ENCODE results near the gene BRINP1. TPM values are rescaled to one million over a fixed set of nuclear protein-coding genes. Genes with fewer than 3 reads are reported as not detected.

BRINP1 gene
- total RNA-seq, 1 donor, result 17.0 TPM

DNA sequence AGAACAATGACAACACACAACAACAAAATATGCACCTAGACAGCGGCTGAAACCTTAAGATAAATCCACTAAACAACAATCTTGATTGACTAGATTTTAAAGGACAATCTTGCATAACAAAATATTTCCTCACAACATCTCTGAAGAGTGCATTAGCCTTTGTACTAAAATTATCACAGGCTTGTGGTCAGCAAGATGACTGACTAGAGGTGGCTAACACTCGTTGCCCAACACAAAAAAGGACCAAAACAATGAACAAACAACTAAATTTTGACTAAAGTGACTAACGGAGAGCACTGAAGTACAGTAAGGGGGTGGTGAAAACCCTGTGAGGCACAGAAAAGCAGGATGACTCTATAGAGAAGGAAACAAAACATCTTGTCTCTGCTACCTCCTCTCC is 183.9 kb downstream of the BRINP1 start:
- Histone ChIP-seq H3K4me2 (ENCODE audit: insufficient read depth, low read length) (no peak overlapping the region), H3K27me3 (ENCODE audit: insufficient read depth, low read length) (no peaks in the 10 kb centered on the region), H3K79me2 (ENCODE audit: insufficient read depth, low read length) (no peaks in the 10 kb centered on the region), H4K20me1 (ENCODE audit: insufficient read depth, low read length) (no peaks in the 10 kb centered on the region), H3K9me3 (ENCODE audit: low read depth, low read length) (peaks cover 3% of the 10 kb centered on the region), H3K36me3 (ENCODE audit: insufficient read depth, low read length) (no peaks in the 10 kb centered on the region), H3K4me3 (ENCODE audit: insufficient read depth, low read length) (no peak overlapping the region), H3K4me1 (ENCODE audit: insufficient read depth, low read length) (no peaks in the 10 kb centered on the region), H2AFZ (ENCODE audit: low read length) (no peak overlapping the region), H3K27ac (ENCODE audit: low read depth, low read length) (no peak overlapping the region)
- no peak for DNase-seq (ENCODE audit: insufficient read length, low spot score, missing footprints)
- TF ChIP-seq CTCF (IDR thresholded peaks at IDR 0.05; ENCODE audit: extremely low read depth, low read depth, low read length), result no peak

DNA sequence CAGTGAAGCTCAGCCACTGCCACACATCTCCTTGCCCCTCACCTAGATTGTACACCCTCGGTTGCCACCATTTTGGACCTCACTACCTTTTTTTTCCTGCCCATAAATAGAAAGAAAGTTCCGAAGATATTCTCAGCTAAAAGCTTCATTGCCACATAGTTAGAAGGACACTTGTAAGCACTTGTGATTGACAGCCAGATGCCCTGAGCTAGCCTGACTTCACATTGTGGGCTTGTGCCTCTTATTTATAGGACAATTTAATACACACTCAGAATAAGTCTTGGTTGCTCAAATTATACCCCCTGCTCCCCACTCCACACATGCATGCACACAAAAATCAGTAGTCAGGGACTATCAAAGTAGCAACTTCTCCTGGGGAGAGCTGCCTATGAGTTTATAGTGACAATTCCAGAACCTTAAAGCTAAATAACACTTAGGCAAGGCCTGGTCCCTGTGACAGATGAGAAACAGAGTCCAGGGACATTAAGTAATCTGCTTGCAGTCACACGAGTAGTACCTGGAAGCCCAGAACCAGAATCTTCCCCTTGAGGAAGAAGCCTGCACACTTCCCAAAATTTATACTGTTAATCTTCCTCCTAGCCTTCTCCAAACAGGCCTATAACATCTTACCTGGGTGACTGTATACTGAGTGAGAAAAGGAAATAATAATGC is 184.8 kb downstream of the BRINP1 start:
- Histone ChIP-seq H3K4me3 (ENCODE audit: insufficient read depth, low read length) (no peak overlapping the region), H3K36me3 (ENCODE audit: insufficient read depth, low read length) (no peaks in the 10 kb centered on the region), H3K27me3 (ENCODE audit: insufficient read depth, low read length) (no peaks in the 10 kb centered on the region), H2AFZ (ENCODE audit: low read length) (no peak overlapping the region), H3K9me3 (ENCODE audit: low read depth, low read length) (peaks cover 3% of the 10 kb centered on the region), H4K20me1 (ENCODE audit: insufficient read depth, low read length) (no peaks in the 10 kb centered on the region), H3K79me2 (ENCODE audit: insufficient read depth, low read length) (no peaks in the 10 kb centered on the region), H3K4me1 (ENCODE audit: insufficient read depth, low read length) (no peaks in the 10 kb centered on the region), H3K4me2 (ENCODE audit: insufficient read depth, low read length) (no peak overlapping the region), H3K27ac (ENCODE audit: low read depth, low read length) (no peak overlapping the region)
- no peak for DNase-seq (ENCODE audit: insufficient read length, low spot score, missing footprints)
- no peak for TF ChIP-seq CTCF (IDR thresholded peaks at IDR 0.05; ENCODE audit: extremely low read depth, low read depth, low read length)

DNA sequence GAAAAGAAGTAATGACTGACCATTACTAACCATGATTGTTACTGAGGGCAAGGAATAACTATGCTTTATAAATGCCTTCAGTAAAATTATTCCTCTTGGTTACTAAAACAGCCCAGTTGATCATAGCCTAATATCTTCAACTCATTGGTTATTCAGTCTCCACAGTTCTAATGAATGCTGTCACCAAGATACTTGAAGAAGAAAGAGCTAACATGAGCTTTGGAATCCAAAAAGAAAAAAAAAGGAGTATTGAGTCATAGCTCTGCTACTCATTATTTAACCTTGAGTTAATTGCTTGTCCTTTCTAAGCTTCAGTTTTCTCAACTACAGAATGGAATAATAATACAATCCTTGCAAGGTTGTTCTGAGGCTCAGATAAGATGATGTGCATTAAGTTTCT is 187.7 kb downstream of the BRINP1 start:
- no peaks in the 10 kb centered on the region for H4K20me1 ChIP-seq (ENCODE audit: insufficient read depth, low read length)
- no peaks in the 10 kb centered on the region for H3K36me3 ChIP-seq (ENCODE audit: insufficient read depth, low read length)
- H3K27me3 ChIP-seq (ENCODE audit: insufficient read depth, low read length), result no peaks in the 10 kb centered on the region
- no peak overlapping the region for H3K4me2 ChIP-seq (ENCODE audit: insufficient read depth, low read length)
- no peaks in the 10 kb centered on the region for H3K9me3 ChIP-seq (ENCODE audit: low read depth, low read length)
- H3K4me1 ChIP-seq (ENCODE audit: insufficient read depth, low read length), result no peaks in the 10 kb centered on the region
- no peak overlapping the region for H3K4me3 ChIP-seq (ENCODE audit: insufficient read depth, low read length)
- DNase-seq (ENCODE audit: insufficient read length, low spot score, missing footprints), result no peak
- H3K27ac ChIP-seq (ENCODE audit: low read depth, low read length), result no peak overlapping the region
- H3K79me2 ChIP-seq (ENCODE audit: insufficient read depth, low read length), result no peaks in the 10 kb centered on the region
- TF ChIP-seq CTCF (IDR thresholded peaks at IDR 0.05; ENCODE audit: extremely low read depth, low read depth, low read length), result no peak
- no peak overlapping the region for H2AFZ ChIP-seq (ENCODE audit: low read length)

DNA sequence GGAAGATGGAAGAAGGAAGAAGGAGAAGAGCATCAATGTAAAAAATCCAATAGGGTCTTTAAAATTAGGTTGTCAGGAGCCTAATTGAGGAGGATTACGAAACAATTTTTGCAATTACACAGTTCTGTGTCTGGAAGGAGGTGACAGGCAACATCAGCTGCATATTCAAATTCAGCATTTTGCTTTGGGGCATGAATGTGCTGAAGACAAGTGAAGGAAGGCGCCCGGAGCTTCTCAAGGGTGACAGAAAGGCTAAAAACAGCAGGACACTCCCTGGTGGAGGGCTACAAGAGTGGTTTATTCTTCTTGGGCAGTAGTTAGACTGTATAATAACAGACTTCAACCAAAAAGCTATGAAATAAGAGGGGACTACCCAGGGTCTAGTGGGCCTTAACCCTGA is 188.3 kb downstream of the BRINP1 start:
- Histone ChIP-seq H3K27ac (ENCODE audit: low read depth, low read length) (no peak overlapping the region), H3K36me3 (ENCODE audit: insufficient read depth, low read length) (no peaks in the 10 kb centered on the region), H3K4me3 (ENCODE audit: insufficient read depth, low read length) (no peak overlapping the region), H4K20me1 (ENCODE audit: insufficient read depth, low read length) (no peaks in the 10 kb centered on the region), H3K4me2 (ENCODE audit: insufficient read depth, low read length) (no peak overlapping the region), H3K27me3 (ENCODE audit: insufficient read depth, low read length) (no peaks in the 10 kb centered on the region), H3K79me2 (ENCODE audit: insufficient read depth, low read length) (no peaks in the 10 kb centered on the region), H3K9me3 (ENCODE audit: low read depth, low read length) (no peaks in the 10 kb centered on the region), H2AFZ (ENCODE audit: low read length) (no peak overlapping the region), H3K4me1 (ENCODE audit: insufficient read depth, low read length) (no peaks in the 10 kb centered on the region)
- no peak for TF ChIP-seq CTCF (IDR thresholded peaks at IDR 0.05; ENCODE audit: extremely low read depth, low read depth, low read length)
- no peak for DNase-seq (ENCODE audit: insufficient read length, low spot score, missing footprints)

Data from osteoblast (primary cell).